ES-I3 (cell line): ENCODE measurements around the gene ATP5MK.
"Not testable (repeated sequence)": the region's sequence is repeated elsewhere in the genome, so short reads cannot be mapped to it uniquely, and the experiment has no call there.

ENCODE experiments used
- H3K36me3 ChIP-seq: 2 replicates; pipeline ENCODE4 v1.6.1; 2013; ENCODE audit warnings: mild to moderate bottlenecking, low read length, control low read depth, moderate library complexity; ENCODE audit not compliant: insufficient read depth
- H3K4me1 ChIP-seq: 2 replicates; pipeline ENCODE4 v1.6.1; 2013; ENCODE audit warnings: mild to moderate bottlenecking, control low read depth, low read length; ENCODE audit not compliant: insufficient read depth
- H3K9ac ChIP-seq: 2 replicates; pipeline ENCODE4 v1.6.1; 2013; ENCODE audit warnings: low read depth, mild to moderate bottlenecking, low read length, moderate library complexity
- H3K9me3 ChIP-seq: 2 replicates; pipeline ENCODE4 v1.6.1; 2013; ENCODE audit warnings: mild to moderate bottlenecking, low read length, moderate library complexity; ENCODE audit not compliant: control insufficient read depth, insufficient read depth

ATP5MK gene

DNA sequence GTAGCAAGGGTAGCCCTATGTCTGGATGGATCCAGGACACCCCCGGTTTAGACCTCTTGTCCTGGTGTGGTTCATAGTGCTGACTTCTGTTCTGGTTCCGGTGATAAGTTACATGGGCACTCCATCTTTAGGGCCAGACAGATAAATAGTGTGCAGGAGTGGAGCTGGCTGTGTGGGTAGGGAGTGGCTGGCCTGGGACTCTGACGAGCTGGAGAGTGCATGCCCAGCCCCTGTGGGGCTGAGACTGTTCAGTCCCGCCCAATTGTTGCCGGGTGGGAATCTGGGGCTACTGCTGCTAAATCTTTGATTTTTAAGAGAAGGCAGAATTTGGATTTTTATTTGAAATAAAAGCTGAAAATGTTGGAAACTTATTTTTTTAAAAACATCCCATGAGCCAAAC, 27.5 kb upstream of the ATP5MK start:
- Histone ChIP-seq H3K9me3 (no peaks in the 10 kb centered on the region), H3K9ac (no peak overlapping the region), H3K36me3 (peaks cover 39% of the 10 kb centered on the region), H3K4me1 (no peaks in the 10 kb centered on the region)

DNA sequence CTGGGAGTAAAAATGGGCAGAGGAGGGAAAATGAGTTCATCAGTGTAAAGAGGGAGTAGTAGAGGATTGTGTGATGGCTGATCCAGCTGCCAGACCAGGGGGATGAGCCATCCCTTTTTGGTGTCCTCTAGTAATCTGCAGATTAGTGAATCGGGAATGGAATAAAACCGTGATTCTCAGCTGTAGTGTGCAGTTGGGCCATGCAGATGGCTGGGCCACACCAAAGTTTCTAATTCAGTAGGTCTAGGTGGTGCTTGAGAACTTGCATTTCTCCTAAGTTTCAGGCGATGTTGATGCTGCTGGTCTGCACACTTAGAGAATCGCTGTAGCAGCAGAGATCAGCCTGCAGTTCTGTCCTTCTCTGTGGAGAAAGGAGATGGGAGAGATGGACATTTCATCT, 22.8 kb upstream of the ATP5MK start:
- Histone ChIP-seq H3K9me3 (no peaks in the 10 kb centered on the region), H3K36me3 (peaks cover 60% of the 10 kb centered on the region), H3K4me1 (no peaks in the 10 kb centered on the region), H3K9ac (no peak overlapping the region)

GRCh38 chr10:103417601-103418000, 21.3 kb upstream of the ATP5MK start:
- no peak overlapping the region for H3K9ac ChIP-seq
- H3K36me3 ChIP-seq = peaks cover 66% of the 10 kb centered on the region
- H3K9me3 ChIP-seq = no peaks in the 10 kb centered on the region
- no peaks in the 10 kb centered on the region for H3K4me1 ChIP-seq

GRCh38 chr10:103417148-103417469, 20.8 kb upstream of the ATP5MK start:
- not testable (repeated sequence) for H3K9ac ChIP-seq, H3K9me3 ChIP-seq, H3K4me1 ChIP-seq
- H3K36me3 ChIP-seq = peaks cover 63% of the 10 kb centered on the region

GRCh38 chr10:103416436-103417147, 20.3 kb upstream of the ATP5MK start:
- H3K36me3 ChIP-seq = peaks cover 65% of the 10 kb centered on the region

GRCh38 chr10:103415581-103415980, 19.3 kb upstream of the ATP5MK start:
- Histone ChIP-seq H3K4me1 (no peaks in the 10 kb centered on the region), H3K36me3 (peaks cover 68% of the 10 kb centered on the region), H3K9me3 (no peaks in the 10 kb centered on the region), H3K9ac (no peak overlapping the region)

More at GRCh38 chr10:103416436-103417147, 20.3 kb upstream of the ATP5MK start:
- Histone ChIP-seq H3K4me1 (no peaks in the 10 kb centered on the region), H3K9me3 (no peaks in the 10 kb centered on the region), H3K9ac (no peak overlapping the region)

DNA sequence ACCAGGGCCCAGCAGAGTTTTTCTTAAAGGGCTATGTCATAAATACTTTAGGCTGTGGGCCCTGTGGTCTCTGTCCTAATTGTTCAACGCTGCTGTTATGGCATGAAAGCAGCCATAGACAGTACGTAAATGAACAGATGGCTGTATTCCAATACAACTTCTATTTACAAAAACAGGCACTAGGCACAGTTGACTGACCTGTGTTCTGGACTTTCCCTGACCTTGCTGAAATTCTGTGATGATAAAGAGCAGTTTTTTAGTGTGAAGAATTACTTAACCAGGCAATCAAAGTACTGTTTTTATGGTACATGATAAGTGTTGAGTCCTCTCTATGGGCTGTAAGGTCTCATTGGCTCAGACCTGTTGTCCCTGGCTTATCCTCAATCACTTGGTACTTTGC, 17.3 kb upstream of the ATP5MK start:
- Histone ChIP-seq H3K4me1 (no peaks in the 10 kb centered on the region), H3K9ac (no peak overlapping the region), H3K9me3 (no peaks in the 10 kb centered on the region), H3K36me3 (peaks cover 66% of the 10 kb centered on the region)

- H3K9ac ChIP-seq = peak overlapping the region; percentile 97
- peaks cover 28% of the 10 kb centered on the region for H3K36me3 ChIP-seq
- H3K9me3 ChIP-seq = no peaks in the 10 kb centered on the region
- H3K4me1 ChIP-seq = peaks cover 4% of the 10 kb centered on the region
Measured at GRCh38 chr10:103397191-103397825, 1.0 kb upstream of the ATP5MK start.

GRCh38 chr10:103396789-103397087, 463 bp upstream of the ATP5MK start:
- H3K4me1 ChIP-seq = peaks cover 4% of the 10 kb centered on the region
- peak overlapping the region; percentile 97 for H3K9ac ChIP-seq
- H3K36me3 ChIP-seq = peaks cover 29% of the 10 kb centered on the region
- H3K9me3 ChIP-seq = no peaks in the 10 kb centered on the region

DNA sequence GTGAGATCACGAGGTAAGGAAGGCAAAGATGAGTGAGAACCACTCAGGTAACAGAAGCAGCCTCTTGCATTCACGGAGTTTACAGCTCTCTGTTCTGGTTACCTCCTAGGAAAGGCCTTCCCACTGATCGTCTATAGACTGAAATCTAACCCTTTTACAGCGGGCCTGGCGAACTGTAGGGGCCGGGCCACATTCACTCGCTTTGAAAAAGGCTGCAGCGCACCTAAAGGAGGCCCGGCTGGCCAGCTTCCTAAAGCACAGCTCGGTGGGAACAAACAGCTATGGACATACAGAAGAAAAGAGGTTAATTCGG, 565 bp downstream of the ATP5MK start:
- Histone ChIP-seq H3K9ac (peak overlapping the region; percentile 97), H3K9me3 (no peaks in the 10 kb centered on the region), H3K36me3 (peaks cover 30% of the 10 kb centered on the region), H3K4me1 (peaks cover 4% of the 10 kb centered on the region)

GRCh38 chr10:103394180-103394579, 2.1 kb downstream of the ATP5MK start:
- Histone ChIP-seq H3K4me1 (peaks cover 4% of the 10 kb centered on the region), H3K9ac (no peak overlapping the region), H3K9me3 (no peaks in the 10 kb centered on the region), H3K36me3 (peaks cover 25% of the 10 kb centered on the region)

GRCh38 chr10:103382769-103383168, 13.5 kb downstream of the ATP5MK start:
- H3K36me3 ChIP-seq = no peaks in the 10 kb centered on the region; the same call in 1 of the 2 replicates
- no peaks in the 10 kb centered on the region for H3K4me1 ChIP-seq
- no peak overlapping the region for H3K9ac ChIP-seq

GRCh38 chr10:103374263-103374662, 22.0 kb downstream of the ATP5MK start:
- H3K9me3 ChIP-seq = no peaks in the 10 kb centered on the region
- no peaks in the 10 kb centered on the region for H3K4me1 ChIP-seq
- H3K36me3 ChIP-seq = no peaks in the 10 kb centered on the region; the same call in 1 of the 2 replicates
- H3K9ac ChIP-seq = no peak overlapping the region

More at GRCh38 chr10:103382769-103383168, 13.5 kb downstream of the ATP5MK start:
- H3K9me3 ChIP-seq = no peaks in the 10 kb centered on the region

DNA sequence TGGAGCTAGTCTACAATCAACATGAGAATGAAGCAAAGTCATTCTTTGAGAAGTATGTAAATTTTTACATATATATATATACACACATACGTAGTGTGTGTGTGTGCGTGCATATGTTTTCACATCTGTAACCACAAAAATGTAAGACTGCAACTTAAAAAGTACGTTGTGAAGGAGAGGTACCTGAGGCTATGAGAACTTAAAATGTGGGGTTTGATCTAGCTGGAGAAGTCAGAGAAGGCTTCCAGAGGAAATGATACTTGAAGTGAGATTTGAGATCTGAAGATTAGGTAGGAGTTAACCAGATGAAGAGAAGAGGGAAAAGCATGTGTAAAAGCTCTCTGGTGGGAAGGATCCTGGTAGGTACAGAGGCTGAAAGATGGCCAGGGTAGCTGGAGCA, 22.7 kb downstream of the ATP5MK start:
- Histone ChIP-seq H3K4me1 (no peaks in the 10 kb centered on the region), H3K9me3 (no peaks in the 10 kb centered on the region), H3K9ac (no peak overlapping the region), H3K36me3 (no peaks in the 10 kb centered on the region; the same call in 1 of the 2 replicates)

GRCh38 chr10:103367782-103368518, 28.3 kb downstream of the ATP5MK start, which contains the start of gene TAF5:
Gene TAF5, plus strand, starts transcription at chr10:103367976. Its CDS starts 14 bp downstream, at chr10:103367990.
- Histone ChIP-seq H3K9me3 (no peaks in the 10 kb centered on the region), H3K9ac (peak within 1 kb of the TSS; percentile 68), H3K36me3 (no peaks in the 10 kb centered on the region), H3K4me1 (no peaks in the 10 kb centered on the region)
